Uterus (tissue), 2 donors: ENCODE data around the gene GPRIN3.

ENCODE experiments used
- CTCF ChIP-seq, 4 experiments: fragments of 200-600 bp in 2 of 4; fragments of 450-650 bp in 2 of 4; sonication (generic) in 2 of 4; IDR thresholded peaks; one replicate each; pipeline ENCODE4 v1.5.1; 2016 to 2019; ENCODE audit warnings: antibody characterized with exemption in 4 of 4, mild to moderate bottlenecking in 2 of 4, moderate library complexity in 1 of 4
- POLR2A ChIP-seq, 2 donors: fragments of 450-650 bp; IDR thresholded peaks; one replicate each; pipeline ENCODE4 v1.6.1; 2016; ENCODE audit warnings: antibody characterized with exemption in 2 of 2, mild to moderate bottlenecking in 1 of 2, moderate library complexity in 1 of 2

GRCh38 chr4:89276296-89276695 lies 31.3 kb downstream of the GPRIN3 start:
- TF ChIP-seq CTCF (IDR thresholded peaks at IDR 0.05), result no peak
- no peak for TF ChIP-seq POLR2A (IDR thresholded peaks at IDR 0.05)
